Measurements from ENCODE around the gene COL9A2. TPM values are rescaled to one million over a fixed set of nuclear protein-coding genes. Genes with fewer than 3 reads are reported as not detected.
A peak's percentile ranks its signal among the peaks of the same experiment; 100 is the strongest.

COL9A2 gene
- total RNA-seq, 1 donor from 2014 or later: 0.13 TPM

GRCh38 chr1:40258445-40258769, 58.7 kb downstream of the COL9A2 start:
- DNase-seq (ENCODE audit: low read depth, low spot score): no peak

GRCh38 chr1:40257688-40258444, 59.2 kb downstream of the COL9A2 start, which contains the start of gene ZMPSTE24:
Gene ZMPSTE24, plus strand, starts transcription at chr1:40258236. Its CDS starts 36 bp downstream, at chr1:40258272.
- peak; percentile 94 for DNase-seq (ENCODE audit: low read depth, low spot score)

- DNase-seq (ENCODE audit: low read depth, low spot score): no peak
Observed at GRCh38 chr1:40257313-40257687, 59.8 kb downstream of the COL9A2 start.

- no peak for DNase-seq (ENCODE audit: low read depth, low spot score)
Observed at GRCh38 chr1:40256401-40257084, 60.5 kb downstream of the COL9A2 start.

- DNase-seq (ENCODE audit: low read depth, low spot score): no peak
Observed at GRCh38 chr1:40255231-40255630, 61.9 kb downstream of the COL9A2 start.

GRCh38 chr1:40252601-40253000, 64.5 kb downstream of the COL9A2 start:
- DNase-seq (ENCODE audit: low read depth, low spot score): no peak

GRCh38 chr1:40251456-40251855, 65.6 kb downstream of the COL9A2 start:
- no peak for DNase-seq (ENCODE audit: low read depth, low spot score)

Other genes with a start within 250 kb of the COL9A2 start
- gene PPT1, start 220.0 kb downstream of the COL9A2 start, total RNA-seq: 70.6 and 85.4 TPM in 2 replicates
- 20.6 and 23.6 TPM in 2 replicates for gene RLF, start 155.9 kb downstream of the COL9A2 start, total RNA-seq
- not detected in 2 replicates for gene TMCO2, start 69.3 kb downstream of the COL9A2 start, total RNA-seq
- 67.0 and 108 TPM in 2 replicates for gene ZMPSTE24, start 59.0 kb downstream of the COL9A2 start, total RNA-seq
- 6.4 and 9.4 TPM in 2 replicates for gene SMAP2, start 56.4 kb upstream of the COL9A2 start, total RNA-seq
- gene ZFP69B, start 133.2 kb upstream of the COL9A2 start, total RNA-seq: 2.6 and 2.8 TPM in 2 replicates
- gene ZFP69, start 160.0 kb upstream of the COL9A2 start, total RNA-seq: 2.8 and 3.8 TPM in 2 replicates
- 10.2 and 13.1 TPM in 2 replicates for gene EXO5, start 191.5 kb upstream of the COL9A2 start, total RNA-seq
- gene ZNF684, start 214.4 kb upstream of the COL9A2 start, total RNA-seq: 4.2 and 5.8 TPM in 2 replicates

Measured in pulmonary artery endothelial cell (primary cell).